Pancreas (tissue), 10 donors: Measurements from ENCODE around the gene PLXDC1. TPM values are rescaled to one million over a fixed set of nuclear protein-coding genes. Genes with fewer than 3 reads are reported as not detected.

ENCODE experiments used
- ATAC-seq, 4 donors: fragments of 200-7000 bp; cut with Tn5 transposase; one replicate each; pipeline versions ENCODE4 v1.8.0 to v1.9.1; 2020; ENCODE audit warnings: mild to moderate bottlenecking in 4 of 4, moderate library complexity in 4 of 4
- DNase-seq, 6 donors: peaks; one replicate each; pipeline ENCODE4 v3.0.0-alpha.2; 2020
- FAIRE-seq: peaks from 2 replicates; lab custom pipeline; 2012; peaks lifted over from hg19 to GRCh38; lab: Jason Lieb, UNC
- H3K27ac ChIP-seq, 4 donors: fragments of 200-600 bp; sonication (generic); 1 replicate in 3 of 4; 2 replicates in 1 of 4; pipeline versions ENCODE4 v1.5.0 to v1.8.0; 2020
- H3K27me3 ChIP-seq, 4 donors: fragments of 200-600 bp; one replicate each; pipeline ENCODE4 v1.8.0; 2021
- H3K36me3 ChIP-seq, 3 donors: fragments of 200-600 bp; sonication (generic) in 1 of 3; one replicate each; pipeline versions ENCODE4 v1.5.0 to v1.8.0; 2020 to 2021
- H3K4me1 ChIP-seq, 3 donors: fragments of 200-600 bp; one replicate each; pipeline ENCODE4 v1.8.0; 2021
- H3K4me3 ChIP-seq, 4 donors: fragments of 200-600 bp; sonication (generic) in 2 of 4; one replicate each; pipeline versions ENCODE4 v1.5.0 to v1.8.0; 2020 to 2021
- H3K9me3 ChIP-seq, 4 donors: fragments of 200-600 bp; one replicate each; pipeline ENCODE4 v1.8.0; 2021
- WGBS, 2 donors: extraction: QIAGEN DNeasy Blood & Tissue Kit; methylation state at CpG; one replicate each; pipeline ENCODE4 v1.1.7; 2013; 5-methylcytosine and 5-hydroxymethylcytosine counted together
- intact Hi-C, 3 donors: fragments of 100-400 bp; cut with DNase I; formaldehyde crosslinking; loops; one replicate each; pipeline versions ENCODE4 v1.11.1 to v1.14.2; 2022
- polyA plus RNA-seq, 2 donors: library from polyadenylated mRNA; stranded (reverse); fragments of 200-250 nt; gene quantifications; one replicate each; pipeline ENCODE4 v1.2.3, GENCODE V29; 2013
- total RNA-seq, 6 donors: library from RNA; stranded (reverse); fragmentation: NEBNext Ultra II Directional in 4 of 6; extraction: Animal tissue kit (Norgen Biotek cat#: 25700) in 4 of 6; gene quantifications; one replicate each; pipeline versions ENCODE4 v1.2.1 to v1.2.4, GENCODE V29; 2021 to 2023
- TF ChIP-seq, protein P1 (sequence below), 4 donors: fragments of 200-600 bp; sonication (generic) in 3 of 4; IDR thresholded peaks; one replicate each; pipeline versions ENCODE4 v1.5.0 to v1.8.0; 2021; ENCODE audit warnings: antibody characterized with exemption in 4 of 4
- donor health status: healthy with polysubstance abuse.
- donor health status: DM: no; HTN: no; CAD: no; lungs with moderate emphysema.
- donor health status: DM: no; HTN: no; CAD: no.
- donor health status: control.
- donor health status: control.
- donor health status: Bipolar disorder and iron deficiency.
- donor health status: DM: yes; HTN: yes; CAD: no.
- donor health status: DM: no; HTN: no; CAD: no.
- donor health status: DM: no; HTN: no; CAD: no.
- donor health status: DM: yes; HTN: yes; CAD: no.

The PLXDC1 gene
- total and polyA plus RNA-seq, 8 donors: 0.88 to 5.6 (median 1.9) TPM

DNA sequence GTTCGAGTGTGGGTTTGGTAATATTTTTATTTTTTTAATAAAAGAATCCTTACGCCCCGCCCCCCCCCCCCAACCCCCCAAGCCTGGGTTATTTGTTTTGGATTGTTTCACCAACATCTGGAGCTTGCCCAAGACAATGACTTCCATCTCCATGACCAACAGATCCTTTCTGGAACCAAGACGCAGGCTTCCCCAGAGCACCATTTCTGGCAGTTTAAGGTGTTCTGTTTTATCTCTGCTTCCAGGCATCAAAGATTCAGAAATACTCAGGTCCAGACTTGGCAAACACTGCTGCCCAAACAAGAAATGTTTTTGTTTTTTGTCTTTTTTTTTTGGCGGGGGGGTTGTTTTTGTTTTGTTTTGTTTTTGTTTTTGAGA, 56.1 kb downstream of the PLXDC1 start:
- WGBS, 2 donors: 35 to 50% methylated on average over 5 of the region's 5 CpGs
- Histone ChIP-seq H3K9me3 (no peaks in the 10 kb centered on the region), H3K4me3 (no peak overlapping the region), H3K27me3 (no peaks in the 10 kb centered on the region), H3K4me1 (no peaks in the 10 kb centered on the region), H3K27ac (no peak overlapping the region), H3K36me3 (no peaks in the 10 kb centered on the region)
- DNase-seq (no peak), ATAC-seq (no peak), FAIRE-seq (no peak)
- intact Hi-C loops: no loop called here
- TF ChIP-seq, protein P1, sequence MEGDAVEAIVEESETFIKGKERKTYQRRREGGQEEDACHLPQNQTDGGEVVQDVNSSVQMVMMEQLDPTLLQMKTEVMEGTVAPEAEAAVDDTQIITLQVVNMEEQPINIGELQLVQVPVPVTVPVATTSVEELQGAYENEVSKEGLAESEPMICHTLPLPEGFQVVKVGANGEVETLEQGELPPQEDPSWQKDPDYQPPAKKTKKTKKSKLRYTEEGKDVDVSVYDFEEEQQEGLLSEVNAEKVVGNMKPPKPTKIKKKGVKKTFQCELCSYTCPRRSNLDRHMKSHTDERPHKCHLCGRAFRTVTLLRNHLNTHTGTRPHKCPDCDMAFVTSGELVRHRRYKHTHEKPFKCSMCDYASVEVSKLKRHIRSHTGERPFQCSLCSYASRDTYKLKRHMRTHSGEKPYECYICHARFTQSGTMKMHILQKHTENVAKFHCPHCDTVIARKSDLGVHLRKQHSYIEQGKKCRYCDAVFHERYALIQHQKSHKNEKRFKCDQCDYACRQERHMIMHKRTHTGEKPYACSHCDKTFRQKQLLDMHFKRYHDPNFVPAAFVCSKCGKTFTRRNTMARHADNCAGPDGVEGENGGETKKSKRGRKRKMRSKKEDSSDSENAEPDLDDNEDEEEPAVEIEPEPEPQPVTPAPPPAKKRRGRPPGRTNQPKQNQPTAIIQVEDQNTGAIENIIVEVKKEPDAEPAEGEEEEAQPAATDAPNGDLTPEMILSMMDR (IDR thresholded peaks at IDR 0.05): no peak

DNA sequence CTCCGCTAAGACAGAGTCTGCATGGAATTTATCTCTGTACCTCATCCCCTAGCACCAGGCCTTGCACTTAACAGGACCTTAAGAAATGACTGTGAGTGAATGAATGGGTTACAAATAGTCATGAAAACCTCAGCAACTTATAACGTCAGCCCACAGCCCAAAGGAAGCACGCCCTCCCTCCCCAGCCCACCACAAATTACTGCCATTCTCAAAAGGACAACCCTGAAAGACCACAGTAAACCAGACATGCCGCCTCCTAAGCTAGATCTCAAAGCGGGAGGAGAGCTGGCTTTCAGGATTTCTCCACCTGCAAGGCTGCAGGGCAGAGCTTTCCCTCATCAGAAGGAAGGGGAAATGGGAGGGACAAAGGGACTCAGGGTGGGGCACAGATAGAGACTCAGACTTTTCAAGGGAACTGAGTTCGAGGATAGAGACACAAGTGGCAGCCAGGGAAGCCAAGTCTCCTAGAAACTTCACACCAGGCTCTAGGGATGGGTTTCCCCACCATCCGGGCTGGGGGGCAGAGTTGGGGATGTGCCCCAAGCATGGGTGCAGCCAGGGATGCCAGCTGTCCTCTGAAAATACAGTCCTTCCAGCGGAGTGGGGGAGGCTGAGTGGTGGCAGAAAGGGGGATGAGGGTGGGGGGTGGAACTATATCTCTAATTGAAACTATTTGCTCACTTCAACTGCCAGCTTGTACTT, 56.7 kb downstream of the PLXDC1 start:
- intact Hi-C loops: no loop called here
- no peaks in the 10 kb centered on the region for H3K4me1 ChIP-seq
- DNase-seq: no peak

DNA sequence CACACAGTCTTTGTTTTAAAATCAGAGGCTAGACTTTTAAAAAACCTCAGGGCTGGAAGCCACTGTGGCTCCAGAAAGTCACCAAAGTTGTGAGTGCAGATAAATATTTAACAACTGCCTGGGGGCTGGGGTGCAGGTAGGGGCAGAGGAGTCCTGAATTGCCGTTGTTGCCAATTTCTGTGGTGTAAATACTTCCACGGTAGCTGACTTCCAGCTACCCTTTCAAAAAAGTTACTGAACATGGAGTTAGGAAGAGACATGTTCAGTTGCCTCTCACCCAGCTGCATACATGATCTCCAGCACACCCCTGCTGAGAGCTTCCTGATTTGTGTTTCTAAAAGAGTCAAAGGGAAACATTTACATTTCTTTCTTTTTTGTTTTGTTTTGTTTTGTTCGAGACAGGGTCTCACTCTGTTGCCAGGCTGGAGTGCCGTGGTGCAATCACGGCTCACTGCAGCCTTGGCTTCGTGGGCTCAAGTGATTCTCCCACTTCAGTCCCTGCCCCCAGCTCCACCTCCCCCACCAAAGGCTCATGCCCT, 58.7 kb downstream of the PLXDC1 start:
- H3K36me3 ChIP-seq: no peaks in the 10 kb centered on the region
- TF ChIP-seq, protein P1 (IDR thresholded peaks at IDR 0.05): no peak
- H3K4me3 ChIP-seq: no peak overlapping the region
- H3K9me3 ChIP-seq: no peaks in the 10 kb centered on the region
- ATAC-seq (no peak), DNase-seq (no peak), FAIRE-seq (no peak)
- H3K27me3 ChIP-seq: no peaks in the 10 kb centered on the region
- H3K27ac ChIP-seq: no peak overlapping the region
- 73 to 85% methylated on average over 6 of the region's 6 CpGs for WGBS, 2 donors
- intact Hi-C loops: no loop called here
- no peaks in the 10 kb centered on the region for H3K4me1 ChIP-seq

More for the DNA sequence above, 56.7 kb downstream of the PLXDC1 start:
- no peaks in the 10 kb centered on the region for H3K9me3 ChIP-seq
- no peak overlapping the region for H3K4me3 ChIP-seq
- TF ChIP-seq, protein P1 (IDR thresholded peaks at IDR 0.05): no peak
- ATAC-seq (no peak), FAIRE-seq (no peak)
- H3K36me3 ChIP-seq: no peaks in the 10 kb centered on the region
- WGBS, 2 donors: 74 to 82% methylated on average over 8 of the region's 8 CpGs
- H3K27me3 ChIP-seq: no peaks in the 10 kb centered on the region
- no peak overlapping the region for H3K27ac ChIP-seq

DNA sequence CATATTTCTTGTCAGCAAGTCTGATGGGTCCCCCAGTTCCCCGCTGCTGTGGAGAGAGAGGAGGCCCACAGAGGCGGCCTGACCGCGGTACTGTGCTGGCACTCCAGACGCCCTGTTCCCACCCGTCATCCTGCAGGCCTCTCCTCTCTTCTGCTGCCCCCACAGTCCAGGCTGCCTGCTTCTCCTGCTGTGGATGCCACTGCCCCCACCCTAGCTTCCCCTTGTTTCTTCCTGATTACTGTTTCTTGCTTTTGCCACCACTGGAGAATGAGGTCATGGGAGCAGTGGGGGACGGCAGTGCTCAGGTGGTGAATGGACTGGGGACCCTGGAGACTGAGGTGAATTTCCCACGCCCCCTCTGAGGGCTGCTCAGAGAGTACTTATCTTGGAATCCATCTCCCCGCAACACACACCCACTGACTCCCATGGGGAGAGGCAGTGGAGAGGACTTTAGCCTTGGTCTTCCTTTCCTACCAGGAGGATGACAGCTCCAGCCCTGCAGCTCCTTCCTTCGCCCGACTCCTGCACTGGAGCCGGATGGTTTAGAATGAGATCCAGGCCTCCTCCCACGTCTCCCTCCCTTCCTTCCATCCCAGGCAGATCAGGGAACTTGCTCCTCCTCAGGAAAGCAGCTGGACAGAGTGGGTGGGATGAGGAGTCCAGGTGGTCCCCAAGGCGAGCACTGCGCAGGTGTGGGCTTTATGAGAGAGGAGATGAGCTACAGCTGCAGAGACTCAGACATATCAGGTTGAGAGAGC, 60.4 kb downstream of the PLXDC1 start:
- FAIRE-seq (no peak), DNase-seq (no peak), ATAC-seq (peak in 1 of 4 donors; percentile 37)
- Histone ChIP-seq H3K27me3 (no peaks in the 10 kb centered on the region), H3K9me3 (no peaks in the 10 kb centered on the region), H3K4me3 (no peak overlapping the region), H3K27ac (no peak overlapping the region), H3K36me3 (no peaks in the 10 kb centered on the region), H3K4me1 (no peaks in the 10 kb centered on the region)
- TF ChIP-seq, protein P1 (IDR thresholded peaks at IDR 0.05): no peak
- 83 to 87% methylated on average over 15 of the region's 15 CpGs for WGBS, 2 donors
- intact Hi-C loops: no loop called here
